Stimulated activated CD8-positive, alpha-beta memory T cell treated with anti-CD3 and anti-CD28 coated beads, Interleukin-15, amount 100 ng/mL, for 48 hours (primary cell): ENCODE measurements around the gene MCC.
"Not testable (repeated sequence)": the region's sequence is repeated elsewhere in the genome, so short reads cannot be mapped to it uniquely, and the experiment has no call there.

Experiments used
- DNase-seq, 2 donors: peaks; one replicate each; pipeline ENCODE4 v3.0.0-alpha.2; 2020; ENCODE audit warnings: low read depth in 2 of 2

Gene MCC

DNA sequence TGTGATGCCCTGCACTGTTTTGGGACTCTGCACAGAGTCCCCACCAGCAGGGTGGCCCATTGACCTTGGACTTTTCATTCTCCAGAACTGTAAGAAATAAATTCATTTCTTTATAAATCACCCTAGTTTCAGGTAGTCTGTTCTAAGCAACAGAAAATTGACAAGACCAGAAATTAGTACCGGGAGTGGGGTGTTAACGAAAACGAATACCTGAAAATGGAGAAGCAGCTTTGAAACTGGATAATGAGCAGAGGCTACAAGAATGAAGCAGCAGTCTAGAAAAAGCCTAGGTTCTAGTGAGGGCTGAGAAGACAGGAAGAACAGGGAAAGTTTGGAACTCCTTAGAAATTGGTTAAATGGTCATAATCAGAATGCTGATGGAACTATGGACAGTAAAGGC lies 2.1 kb upstream of the MCC start:
- DNase-seq: no peak

DNA sequence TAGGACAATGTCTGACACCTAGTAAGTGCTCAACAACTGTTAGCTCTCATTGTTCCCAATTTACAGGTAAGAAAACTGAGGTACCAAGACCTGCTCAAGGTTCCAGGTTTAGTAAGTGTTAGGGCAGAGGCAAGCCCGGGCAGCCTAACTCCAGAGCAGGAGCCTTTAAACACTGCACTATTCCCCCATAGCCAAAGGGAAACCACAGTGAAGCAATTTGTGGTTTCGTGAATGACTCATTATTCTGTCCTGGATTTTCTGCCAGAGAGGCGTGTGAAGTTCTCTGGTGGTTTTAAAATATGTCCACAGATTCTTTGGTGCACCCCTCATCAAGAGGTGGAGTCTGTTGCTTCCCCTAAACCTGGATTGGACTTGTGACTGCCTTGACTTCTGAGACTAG lies 1.0 kb upstream of the MCC start:
- no peak for DNase-seq

DNA sequence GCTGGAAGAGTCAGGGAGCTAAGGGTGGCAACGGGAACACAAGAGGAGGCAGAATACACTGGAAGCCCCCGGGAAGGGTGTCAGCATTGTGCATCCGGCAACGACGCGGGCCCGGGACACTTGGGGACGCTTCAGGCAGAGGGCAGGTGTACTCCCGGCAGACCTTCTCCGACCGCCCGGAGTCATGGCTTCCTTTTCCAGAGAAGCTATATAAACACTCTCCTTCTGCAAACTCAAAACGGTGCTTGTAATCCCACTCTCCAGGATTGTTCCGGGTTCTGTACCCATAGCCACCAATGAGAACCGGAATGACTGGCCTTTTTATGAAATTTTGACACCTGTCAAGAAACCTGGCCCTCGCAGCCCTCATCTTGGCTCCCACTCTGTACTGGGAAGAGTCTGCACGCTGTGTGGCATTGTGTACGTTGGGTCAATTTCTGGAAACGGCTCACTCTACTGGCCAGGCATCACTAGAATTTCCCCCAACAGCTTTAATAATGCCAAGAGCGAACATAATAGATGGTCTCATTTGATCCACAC lies 462 bp upstream of the MCC start:
- no peak for DNase-seq

DNA sequence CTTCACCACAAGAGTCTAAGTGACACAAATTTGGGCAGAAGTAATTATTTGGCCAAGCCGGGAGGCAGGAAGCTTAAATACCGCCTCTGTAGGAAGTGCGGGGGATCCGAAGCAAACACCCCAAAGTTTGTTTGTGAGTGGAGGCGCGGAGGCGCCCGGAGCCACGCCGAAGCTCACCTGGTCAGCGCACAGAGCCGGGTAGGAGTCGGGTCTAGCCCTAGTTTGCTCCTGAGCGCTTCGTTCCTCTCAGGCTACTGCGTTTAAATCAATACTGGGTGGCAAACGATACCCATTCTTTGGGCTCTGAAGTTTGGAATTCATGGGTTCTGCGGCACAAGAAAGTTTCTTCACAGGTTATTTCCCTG lies 855 bp downstream of the MCC start:
- no peak for DNase-seq

DNA sequence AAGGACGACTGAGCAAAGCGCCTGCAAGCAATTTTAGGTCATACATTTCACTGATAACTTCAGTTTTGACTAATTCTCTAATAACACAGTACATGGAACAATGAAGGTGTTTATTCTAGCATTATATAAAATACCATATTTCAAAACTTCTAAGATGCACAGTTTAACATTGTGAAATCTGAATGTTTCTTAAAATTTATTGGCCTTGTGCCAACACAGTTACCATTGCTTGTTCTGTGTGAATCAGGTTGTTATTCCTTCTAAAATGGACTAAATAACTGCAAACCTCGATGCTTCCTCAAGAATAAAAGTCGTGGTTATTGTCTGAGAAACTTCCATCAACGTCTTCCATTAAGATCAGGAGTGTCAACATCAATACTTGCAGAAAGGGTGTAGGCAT lies 8.0 kb downstream of the MCC start:
- DNase-seq: no peak

DNA sequence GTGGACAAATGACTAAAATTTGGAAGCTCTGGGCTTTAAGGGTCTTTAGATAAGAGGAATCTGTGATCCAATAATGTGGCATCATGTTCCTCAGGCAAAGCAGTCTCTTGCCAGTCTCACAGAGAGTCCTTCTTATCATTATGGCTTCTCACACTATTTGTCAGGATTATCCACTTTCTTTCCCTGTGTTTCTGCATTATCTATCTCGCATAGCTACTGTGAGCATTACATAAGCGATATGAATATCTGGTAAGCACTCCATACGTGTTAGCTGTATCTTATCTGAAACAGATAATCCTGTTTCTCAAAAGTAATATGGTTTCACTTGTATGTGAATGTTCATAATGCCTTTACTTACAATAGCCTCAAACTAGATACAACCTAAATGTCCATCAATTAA lies 9.6 kb downstream of the MCC start:
- DNase-seq: no peak

DNA sequence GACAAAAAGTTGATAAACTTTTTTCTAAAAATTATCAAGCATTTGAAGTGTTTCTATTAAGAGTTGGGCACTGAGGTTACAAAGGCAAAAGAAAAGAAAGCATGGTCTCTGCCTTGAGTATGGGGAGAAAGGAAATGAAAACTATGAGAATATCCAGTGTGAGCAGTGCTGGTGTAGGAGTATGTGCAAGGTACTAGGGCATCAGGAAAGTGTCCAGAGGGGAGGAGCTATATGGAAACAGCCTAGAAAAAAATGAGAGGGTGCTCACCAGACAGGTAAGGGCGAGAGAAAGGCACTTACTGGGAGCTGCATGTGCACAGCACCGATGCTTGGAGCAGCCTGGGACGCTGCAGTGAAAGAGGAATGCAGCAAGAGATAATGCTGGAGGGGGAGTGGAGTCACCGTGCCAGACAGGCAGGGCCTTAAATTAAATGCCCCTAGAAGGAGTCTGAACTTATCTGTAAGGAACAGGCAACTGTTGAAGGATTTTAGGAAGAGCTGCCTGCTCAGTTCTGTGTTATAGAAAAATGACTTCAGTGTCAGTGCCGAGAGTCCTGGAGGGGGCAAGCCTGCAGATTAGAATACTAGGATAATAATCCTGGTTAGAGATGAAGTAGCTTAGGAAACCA lies 14.0 kb downstream of the MCC start:
- no peak for DNase-seq

DNA sequence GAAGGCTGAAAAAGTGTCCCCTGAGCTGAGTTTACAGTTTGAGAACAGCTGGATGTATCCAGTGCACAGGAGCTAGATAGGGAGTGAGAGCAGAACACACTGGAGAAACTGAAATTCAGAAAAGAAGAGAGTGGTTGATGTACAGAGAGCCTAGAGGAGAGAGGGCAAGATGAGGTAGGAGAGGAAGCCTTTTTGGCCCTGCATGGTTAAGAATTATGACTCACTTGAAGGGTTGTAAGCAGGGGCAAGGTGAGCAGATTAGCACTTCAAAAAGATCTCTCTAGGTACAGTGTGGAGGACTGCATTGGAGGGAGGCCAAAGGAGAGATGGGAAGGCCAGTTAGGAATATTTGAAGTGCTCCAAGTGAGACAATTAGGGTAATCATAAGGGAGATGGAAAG lies 25.2 kb downstream of the MCC start:
- no peak for DNase-seq

DNA sequence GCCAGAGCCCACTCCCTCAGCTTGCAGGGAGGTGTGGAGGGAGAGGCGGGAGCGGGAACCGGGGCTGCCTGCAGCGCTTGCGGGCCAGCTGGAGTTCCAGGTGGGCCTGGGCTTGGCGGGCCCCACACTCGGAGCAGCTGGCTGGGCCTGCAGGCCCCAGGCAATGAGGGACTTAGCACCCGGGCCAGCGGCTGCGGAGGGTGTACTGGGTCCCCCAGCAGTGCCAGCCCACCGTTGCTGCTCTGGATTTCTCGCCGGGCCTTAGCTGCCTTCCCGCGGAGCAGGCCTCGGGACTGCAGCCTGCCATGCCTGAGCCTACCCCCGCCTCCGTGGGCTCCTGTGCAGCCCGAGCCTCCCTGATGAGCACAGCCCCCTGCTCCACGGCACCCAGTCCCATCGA lies 31.1 kb downstream of the MCC start:
- DNase-seq: not testable (repeated sequence)

DNA sequence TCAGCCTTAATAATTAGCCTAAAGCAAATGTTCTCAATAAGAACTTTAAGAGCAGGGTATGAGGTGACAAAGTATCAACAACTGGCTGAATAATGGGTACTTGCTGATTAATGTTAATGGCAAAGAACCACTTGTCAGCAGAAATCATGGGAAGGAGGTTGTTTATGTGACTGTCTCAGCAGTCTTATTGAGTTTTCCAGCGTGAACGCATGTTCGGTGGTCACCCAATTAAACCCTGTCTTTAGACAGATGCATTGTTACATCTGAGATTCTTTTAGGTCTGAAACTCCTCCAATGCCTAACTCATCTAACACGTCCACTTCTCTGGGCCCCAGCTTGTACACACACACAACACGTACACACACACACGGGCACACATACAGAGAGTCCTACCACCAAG lies 35.3 kb downstream of the MCC start:
- DNase-seq: no peak

DNA sequence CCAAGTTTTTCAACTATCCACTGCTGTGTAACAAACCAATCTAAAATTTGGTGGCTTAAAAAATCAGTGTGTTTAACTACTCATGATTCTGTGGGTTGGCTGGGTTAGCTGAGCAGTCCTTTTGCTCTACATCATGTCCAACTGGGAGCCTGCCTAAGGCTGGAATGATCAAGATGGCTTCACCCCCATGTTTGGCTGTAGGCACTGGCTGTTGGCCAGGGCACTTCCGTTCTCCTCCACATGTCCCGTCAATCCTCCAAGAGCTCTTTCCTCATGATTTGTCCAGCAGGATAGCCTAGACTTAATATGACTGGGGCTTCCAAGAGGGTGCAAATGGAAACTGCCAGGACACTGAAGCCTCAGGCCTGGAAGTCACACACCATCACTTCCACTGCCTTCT lies 36.5 kb downstream of the MCC start:
- DNase-seq: no peak

DNA sequence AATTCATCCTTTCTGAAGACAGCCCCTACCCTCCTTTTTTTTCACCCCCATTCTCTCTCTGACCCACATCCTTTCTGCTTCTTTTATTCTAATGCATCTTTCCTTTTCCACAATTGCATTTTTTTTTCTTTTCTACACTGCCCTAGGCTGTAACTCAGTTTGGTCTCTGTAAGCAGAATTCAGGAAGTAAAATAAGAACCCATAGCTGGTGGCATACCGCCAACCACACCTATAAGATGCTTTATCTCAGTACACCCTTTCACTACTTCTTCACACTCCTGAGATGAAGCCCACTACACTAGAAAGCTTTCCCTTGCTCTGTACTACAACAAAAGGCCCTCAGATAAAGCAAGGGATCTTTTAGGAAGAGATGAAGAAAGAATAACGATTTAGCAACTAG lies 37.3 kb downstream of the MCC start:
- DNase-seq: no peak

DNA sequence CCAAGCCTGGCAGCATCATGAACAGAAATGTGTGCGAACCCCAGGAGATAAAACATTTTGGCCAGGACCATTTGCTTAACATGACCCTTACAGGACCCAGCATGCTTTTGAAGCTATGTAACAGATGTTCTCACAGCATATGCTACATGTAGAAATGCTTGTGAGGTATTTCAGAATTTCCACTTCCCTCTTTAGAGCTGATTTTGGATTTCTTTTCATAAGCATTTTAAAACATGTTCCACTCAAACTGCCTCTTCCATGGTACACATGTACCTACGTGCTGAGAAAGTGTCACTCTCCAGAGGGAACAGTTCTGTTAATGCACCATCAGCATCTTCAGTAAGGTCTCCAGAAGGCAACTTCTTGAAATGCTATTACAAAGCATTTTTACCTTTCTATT lies 37.8 kb downstream of the MCC start:
- DNase-seq: no peak

DNA sequence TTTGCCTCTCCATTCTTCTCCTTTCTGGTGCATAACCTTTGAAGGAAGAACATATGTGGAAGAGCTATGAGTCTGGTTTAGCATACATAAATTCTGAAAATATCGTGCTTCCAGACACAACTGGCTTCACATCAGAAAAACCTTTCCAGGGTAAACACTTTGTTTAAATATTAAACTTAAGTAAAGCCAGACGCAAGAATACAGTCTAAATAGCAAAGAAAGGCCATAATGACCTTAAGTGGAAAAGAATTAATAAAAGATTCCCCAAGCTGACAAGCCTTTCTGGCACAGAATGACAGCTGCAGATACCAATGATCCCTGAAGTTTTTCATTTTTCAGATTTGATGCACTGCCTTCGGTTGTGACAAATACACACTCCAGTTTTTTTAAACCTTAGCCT lies 40.0 kb downstream of the MCC start:
- no peak for DNase-seq

DNA sequence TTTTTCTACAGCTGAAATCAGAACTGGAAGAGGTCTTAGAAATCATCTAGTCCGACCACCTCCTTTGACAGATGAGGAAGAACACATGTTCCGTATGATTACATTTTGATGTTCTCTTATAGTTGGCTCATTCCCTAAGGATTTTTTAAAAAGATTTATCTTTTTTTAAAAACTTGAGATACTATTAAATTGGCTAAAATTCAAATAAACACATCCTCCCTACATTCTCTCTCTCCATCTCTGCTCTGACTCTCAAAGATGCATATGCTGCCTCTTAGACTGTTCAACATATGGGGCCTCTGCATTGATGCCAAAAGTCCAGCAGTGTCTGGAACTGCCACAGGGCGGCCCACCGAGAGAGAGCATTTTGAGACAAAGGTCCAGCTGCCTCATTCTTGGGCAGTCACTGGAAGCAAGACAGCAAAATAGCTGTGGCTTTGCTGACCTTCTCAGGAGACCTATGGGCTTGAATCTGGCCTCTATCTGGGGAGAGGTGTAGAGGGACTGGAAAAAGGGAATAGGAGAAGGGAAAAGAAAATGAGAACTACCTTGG lies 40.7 kb downstream of the MCC start:
- DNase-seq: no peak

DNA sequence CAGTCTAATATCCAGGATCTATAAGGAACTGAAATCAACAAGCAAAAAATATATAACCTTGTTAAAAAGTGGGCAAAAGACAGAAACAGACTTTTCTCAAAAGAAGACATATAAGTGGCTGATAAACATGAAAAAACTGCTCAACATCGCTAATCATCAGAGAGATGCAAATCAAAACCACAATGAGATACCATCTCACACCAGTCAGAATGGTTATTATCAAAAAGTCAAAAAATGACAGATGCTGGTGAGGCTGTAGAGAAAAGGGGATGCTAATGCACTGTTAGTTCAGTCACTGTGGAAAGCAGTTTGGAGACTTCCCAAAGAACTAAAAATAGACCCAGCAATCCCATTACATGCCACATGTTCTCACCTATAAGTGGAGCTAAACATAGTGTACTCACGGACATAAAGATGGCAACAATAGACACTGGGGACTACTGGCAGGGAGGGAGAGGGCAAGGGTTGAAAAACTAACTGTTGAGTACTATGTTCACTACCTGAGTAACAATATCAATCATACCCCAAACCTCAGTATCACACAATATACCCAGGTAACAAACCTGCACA lies 41.8 kb downstream of the MCC start:
- no peak for DNase-seq

DNA sequence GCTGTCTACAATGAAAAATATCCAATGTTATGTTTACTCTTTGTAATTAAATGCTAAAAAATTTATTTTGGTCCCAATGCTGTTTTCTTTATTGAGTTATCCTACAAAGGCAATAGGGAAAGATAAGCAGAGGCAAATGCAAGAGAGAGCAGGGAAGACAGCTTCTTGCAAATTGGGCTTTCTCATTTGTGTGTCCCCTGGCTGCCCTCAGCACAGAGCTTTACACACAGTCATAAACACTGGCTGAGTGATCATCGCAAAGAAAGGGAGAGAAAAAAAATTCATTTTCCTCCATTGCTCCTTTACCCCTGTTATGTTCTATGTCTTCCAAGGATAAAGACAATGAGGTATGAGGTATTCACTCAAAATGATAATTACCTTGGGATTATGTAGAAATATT lies 51.1 kb downstream of the MCC start:
- no peak for DNase-seq

DNA sequence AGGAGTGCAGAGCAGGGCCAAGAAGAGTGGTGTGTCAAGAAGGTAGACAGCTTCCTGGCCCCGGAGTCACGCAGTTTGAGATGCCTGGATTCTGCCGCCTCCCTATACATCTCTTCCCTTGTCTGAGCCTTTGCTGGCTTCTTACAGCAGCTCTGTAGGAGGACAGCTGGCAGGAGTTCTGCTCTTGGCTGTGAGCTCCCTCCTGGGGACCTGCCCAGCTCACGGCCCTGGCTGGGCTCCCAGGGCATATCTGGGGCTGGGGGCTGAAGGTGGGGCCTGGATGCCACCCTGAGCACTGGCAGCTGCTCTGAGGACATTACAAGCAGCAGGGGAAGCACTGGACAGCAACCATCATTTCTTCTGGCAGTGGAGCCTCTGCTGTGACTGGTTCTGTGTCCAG lies 52.7 kb downstream of the MCC start:
- no peak for DNase-seq

DNA sequence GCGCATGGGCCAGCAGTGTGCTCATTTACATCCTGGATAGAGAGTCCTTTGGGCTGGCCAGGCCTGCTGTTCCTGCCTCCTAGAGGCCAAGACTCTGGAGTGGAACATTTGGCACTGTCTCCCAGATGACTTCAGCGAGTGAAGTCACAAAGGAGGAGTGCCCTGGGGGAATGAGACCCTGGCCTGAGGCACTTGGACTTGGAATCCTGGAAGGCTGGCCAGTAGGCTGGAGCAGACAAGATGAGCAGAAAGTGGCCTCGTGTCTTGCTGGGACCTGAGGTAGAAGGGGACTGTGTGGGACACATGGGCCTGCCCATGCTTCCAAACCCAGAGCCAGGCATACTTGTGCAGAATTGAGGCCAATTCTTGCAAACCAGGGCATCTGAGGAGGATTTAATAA lies 53.4 kb downstream of the MCC start, which contains the start of gene TSSK1B:
TSS of gene TSSK1B (minus strand) at position 101 of the 400 bp plus-strand sequence. CDS start 150 bp downstream, outside the sequence.
- DNase-seq: no peak

DNA sequence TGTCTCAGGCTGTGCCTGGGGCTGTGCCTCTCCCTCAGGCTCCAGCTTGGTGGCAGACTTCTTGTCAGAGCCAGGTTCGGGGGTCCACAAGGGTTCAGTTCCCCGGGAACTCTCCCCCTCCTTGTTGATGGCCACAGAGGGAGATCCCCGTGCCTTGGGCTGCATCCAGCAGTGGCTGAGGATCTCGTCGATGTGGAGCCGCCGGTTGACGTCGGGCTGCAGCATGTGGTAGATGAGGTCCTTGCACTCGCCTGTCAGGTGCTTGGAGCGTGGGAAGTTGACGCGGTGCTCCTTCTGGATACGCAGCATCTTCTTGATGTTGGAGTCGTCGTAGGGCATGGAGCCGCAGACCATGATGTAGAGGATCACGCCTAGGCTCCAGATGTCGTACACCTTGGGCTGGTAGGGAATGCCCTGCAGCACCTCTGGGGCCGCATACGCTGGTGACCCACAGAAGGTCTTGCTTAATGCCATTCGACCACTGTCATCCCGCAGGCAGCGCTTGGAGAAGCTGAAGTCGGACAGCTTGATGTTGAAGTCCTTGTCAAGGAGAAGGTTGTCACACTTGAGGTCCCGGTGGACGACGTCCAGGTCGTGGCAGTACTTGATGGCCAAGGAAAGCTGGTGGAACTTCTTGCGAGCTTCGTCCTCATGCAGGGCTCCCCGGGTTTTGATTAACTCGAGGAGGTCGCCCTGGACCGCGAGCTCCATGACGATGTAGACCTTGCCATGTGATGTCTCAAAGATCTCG lies 54.2 kb downstream of the MCC start:
- no peak for DNase-seq

DNA sequence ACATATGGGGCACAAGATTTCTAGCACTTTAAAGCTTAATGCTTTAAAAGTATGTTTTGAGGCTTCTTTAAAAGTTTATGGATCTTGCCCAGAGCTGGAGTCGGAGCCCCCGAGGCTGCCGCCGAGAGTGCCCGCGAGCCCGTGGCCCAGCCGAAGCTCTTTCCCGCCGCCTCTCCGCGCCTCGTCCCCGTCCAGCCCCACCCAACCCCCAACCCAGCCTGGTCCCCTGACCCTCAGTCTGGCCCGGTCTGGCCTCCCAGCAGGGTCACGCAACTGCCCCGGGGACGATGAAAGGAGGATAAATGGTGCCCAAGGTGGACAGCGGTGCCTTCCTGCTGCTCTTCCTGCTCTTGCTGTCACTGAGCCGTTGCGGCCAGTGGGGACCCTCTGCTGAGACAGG lies 55.2 kb downstream of the MCC start:
- DNase-seq: no peak

DNA sequence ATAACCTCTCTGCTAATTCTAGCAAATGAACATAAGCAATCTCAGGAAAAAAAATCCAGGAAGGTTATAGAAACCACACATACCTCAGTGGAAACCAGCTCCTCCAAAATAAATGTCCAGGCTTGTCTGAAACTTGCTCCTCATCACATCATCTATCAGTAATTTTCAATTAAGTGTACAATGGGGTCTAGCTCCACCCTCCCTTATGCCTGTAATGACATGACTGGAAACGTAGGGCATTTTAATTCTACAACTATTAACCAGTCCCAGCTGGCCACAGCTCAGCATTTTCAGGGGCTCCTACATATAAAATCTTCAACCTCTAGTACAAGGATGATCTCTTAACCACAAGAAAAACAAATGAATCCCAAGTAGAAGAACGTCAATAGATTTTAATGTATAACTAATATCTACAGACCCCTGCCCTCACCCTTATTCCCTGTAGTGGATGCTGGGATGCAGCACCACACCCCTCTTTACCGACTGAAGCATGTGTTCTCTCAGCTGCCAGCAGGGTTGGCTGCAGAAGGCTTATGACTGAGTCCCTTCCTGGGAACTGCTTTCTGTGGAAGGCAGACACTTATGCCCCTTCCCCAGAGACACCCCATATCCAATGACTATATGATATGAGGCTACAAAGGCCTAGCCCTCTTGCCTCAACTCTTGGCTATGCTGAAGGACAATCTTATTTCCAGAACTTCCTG lies 60.2 kb downstream of the MCC start:
- no peak for DNase-seq
